SHP77 treated with DMSO at 0.1 percent for 48 hours (cell line): ENCODE results near the gene PDS5B.
"Not testable (repeated sequence)": the region's sequence is repeated elsewhere in the genome, so short reads cannot be mapped to it uniquely, and the experiment has no call there.

ENCODE experiments used
- DNase-seq: peaks from one replicate; lab custom pipeline; 2025; lab: John Stamatoyannopoulos, UW

The PDS5B gene

GRCh38 chr13:32726374-32727037 is 140.3 kb downstream of the PDS5B start:
- DNase-seq: no peak

- no peak for DNase-seq
These were observed 142.1 kb downstream of the PDS5B start for GRCh38 chr13:32728327-32728726.

- not testable (repeated sequence) for DNase-seq
These were observed 142.8 kb downstream of the PDS5B start for GRCh38 chr13:32729097-32729496.

- DNase-seq: no peak
These were observed 144.8 kb downstream of the PDS5B start for GRCh38 chr13:32731074-32731473.

GRCh38 chr13:32731576-32731975 is 145.3 kb downstream of the PDS5B start:
- DNase-seq: no peak

- DNase-seq: no peak
These were observed 147.4 kb downstream of the PDS5B start for GRCh38 chr13:32733690-32734089.

- no peak for DNase-seq
These were observed 148.3 kb downstream of the PDS5B start for GRCh38 chr13:32734511-32734910.

- no peak for DNase-seq
These were observed 149.6 kb downstream of the PDS5B start for GRCh38 chr13:32735859-32736258.

GRCh38 chr13:32736648-32737047 is 150.4 kb downstream of the PDS5B start:
- no peak for DNase-seq

GRCh38 chr13:32737111-32737571 is 150.9 kb downstream of the PDS5B start:
- DNase-seq: no peak

- DNase-seq: no peak
These were observed 151.4 kb downstream of the PDS5B start for GRCh38 chr13:32737679-32738078.

GRCh38 chr13:32745509-32745908 is 159.3 kb downstream of the PDS5B start:
- no peak for DNase-seq

GRCh38 chr13:32746474-32746873 is 160.2 kb downstream of the PDS5B start:
- DNase-seq: no peak

GRCh38 chr13:32748305-32748704 is 162.1 kb downstream of the PDS5B start:
- DNase-seq: no peak

- no peak for DNase-seq
These were observed 165.1 kb downstream of the PDS5B start for GRCh38 chr13:32751340-32751739.

GRCh38 chr13:32752311-32752710 is 166.1 kb downstream of the PDS5B start:
- DNase-seq: no peak

GRCh38 chr13:32752997-32753606 is 166.8 kb downstream of the PDS5B start:
- no peak for DNase-seq

- DNase-seq: no peak
These were observed 167.9 kb downstream of the PDS5B start for GRCh38 chr13:32754179-32754578.

- DNase-seq: no peak
These were observed 172.9 kb downstream of the PDS5B start for GRCh38 chr13:32759152-32759551.

- no peak for DNase-seq
These were observed 175.2 kb downstream of the PDS5B start for GRCh38 chr13:32761472-32761871.

- no peak for DNase-seq
These were observed 192.9 kb downstream of the PDS5B start for GRCh38 chr13:32779119-32779518.

GRCh38 chr13:32781906-32782305 is 195.7 kb downstream of the PDS5B start:
- DNase-seq: no peak

GRCh38 chr13:32783067-32783466 is 196.8 kb downstream of the PDS5B start:
- DNase-seq: no peak

- no peak for DNase-seq
These were observed 204.5 kb downstream of the PDS5B start for GRCh38 chr13:32790731-32791130.
